Esophagus squamous epithelium (tissue), 4 donors: ENCODE data around the gene GRIN2C.

Experiments
- POLR2A ChIP-seq, 4 donors: fragments of 450-650 bp; IDR thresholded peaks; one replicate each; pipeline ENCODE4 v1.6.1; 2017; ENCODE audit warnings: antibody characterized with exemption in 4 of 4, mild to moderate bottlenecking in 4 of 4, moderate library complexity in 3 of 4
- TF ChIP-seq, protein P1 (sequence below), 6 experiments: fragments of 450-650 bp in 4 of 6; fragments of 200-600 bp in 2 of 6; sonication (generic) in 2 of 6; IDR thresholded peaks; one replicate each; pipeline ENCODE4 v1.5.1; 2016 to 2019; ENCODE audit warnings: antibody characterized with exemption in 6 of 6, mild to moderate bottlenecking in 4 of 6, moderate library complexity in 4 of 6

DNA sequence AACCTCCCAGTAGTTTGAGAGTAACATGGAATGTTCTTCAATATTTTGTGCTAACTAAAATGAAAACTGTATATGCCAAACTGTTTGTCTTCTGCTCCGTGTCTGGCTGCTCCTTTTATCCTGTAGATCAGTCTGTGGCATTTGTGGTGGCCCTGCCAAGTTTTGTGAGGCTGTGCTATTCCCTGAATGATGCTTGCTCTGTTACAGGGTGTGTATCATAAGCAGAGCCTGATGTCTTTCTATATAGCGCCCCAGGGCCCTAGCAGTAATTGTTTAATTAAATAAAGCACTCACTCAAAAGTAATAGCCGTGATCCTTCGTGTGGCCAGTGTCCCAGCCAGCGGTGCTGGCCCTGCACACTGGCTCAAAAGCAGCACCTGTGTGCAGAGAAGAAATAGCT is 55.7 kb downstream of the GRIN2C start:
- TF ChIP-seq, protein P1, sequence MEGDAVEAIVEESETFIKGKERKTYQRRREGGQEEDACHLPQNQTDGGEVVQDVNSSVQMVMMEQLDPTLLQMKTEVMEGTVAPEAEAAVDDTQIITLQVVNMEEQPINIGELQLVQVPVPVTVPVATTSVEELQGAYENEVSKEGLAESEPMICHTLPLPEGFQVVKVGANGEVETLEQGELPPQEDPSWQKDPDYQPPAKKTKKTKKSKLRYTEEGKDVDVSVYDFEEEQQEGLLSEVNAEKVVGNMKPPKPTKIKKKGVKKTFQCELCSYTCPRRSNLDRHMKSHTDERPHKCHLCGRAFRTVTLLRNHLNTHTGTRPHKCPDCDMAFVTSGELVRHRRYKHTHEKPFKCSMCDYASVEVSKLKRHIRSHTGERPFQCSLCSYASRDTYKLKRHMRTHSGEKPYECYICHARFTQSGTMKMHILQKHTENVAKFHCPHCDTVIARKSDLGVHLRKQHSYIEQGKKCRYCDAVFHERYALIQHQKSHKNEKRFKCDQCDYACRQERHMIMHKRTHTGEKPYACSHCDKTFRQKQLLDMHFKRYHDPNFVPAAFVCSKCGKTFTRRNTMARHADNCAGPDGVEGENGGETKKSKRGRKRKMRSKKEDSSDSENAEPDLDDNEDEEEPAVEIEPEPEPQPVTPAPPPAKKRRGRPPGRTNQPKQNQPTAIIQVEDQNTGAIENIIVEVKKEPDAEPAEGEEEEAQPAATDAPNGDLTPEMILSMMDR (IDR thresholded peaks at IDR 0.05): no peak
- TF ChIP-seq POLR2A (IDR thresholded peaks at IDR 0.05): no peak
